HepG2 (cell line): Measurements from ENCODE around the gene THAP2.

Source experiments
- ATM ChIP-seq: fragments of 450-650 bp; IDR thresholded peaks from 2 replicates; pipeline ENCODE4 v1.7.1; 2017; ENCODE audit warnings: mild to moderate bottlenecking, borderline replicate concordance
- HOXA3 ChIP-seq: sonication (generic); formaldehyde crosslinking; IDR thresholded peaks from 2 replicates; pipeline ENCODE4 v1.5.0; 2020; ENCODE audit warnings: missing genetic modification reagents
- KDM1A ChIP-seq: IDR thresholded peaks from 2 replicates; pipeline ENCODE4 v1.6.1; 2016; ENCODE audit warnings: missing compliant biosample characterization
- KLF9 ChIP-seq: IDR thresholded peaks from 2 replicates; pipeline ENCODE4 v1.6.1; 2016; ENCODE audit warnings: low read depth
- MIER2 ChIP-seq: IDR thresholded peaks from 2 replicates; pipeline ENCODE4 v1.6.1; 2016; ENCODE audit warnings: missing biosample characterization, missing genetic modification reagents
- REPIN1 ChIP-seq: sonication (generic); formaldehyde crosslinking; IDR thresholded peaks from 2 replicates; pipeline ENCODE4 v1.8.0; 2022; ENCODE audit warnings: missing genetic modification reagents, low read depth, mild to moderate bottlenecking, borderline replicate concordance
- REST ChIP-seq, 2 experiments: IDR thresholded peaks; 2 replicates each; pipeline ENCODE4 v1.6.1; 2011 to 2012; ENCODE audit warnings: low read length in 2 of 2, borderline replicate concordance in 1 of 2, low read depth in 1 of 2, mild to moderate bottlenecking in 1 of 2, moderate library complexity in 1 of 2
- ZNF274 ChIP-seq: sonication (generic); formaldehyde crosslinking; IDR thresholded peaks from 2 replicates; pipeline ENCODE4 v1.5.1; 2020; ENCODE audit warnings: mild to moderate bottlenecking, missing genetic modification reagents
- ZNF335 ChIP-seq: sonication (generic); formaldehyde crosslinking; IDR thresholded peaks from 2 replicates; pipeline ENCODE4 v1.4.0; 2020; ENCODE audit warnings: missing genetic modification reagents
- ZNF564 ChIP-seq: sonication (generic); formaldehyde crosslinking; IDR thresholded peaks from 2 replicates; pipeline ENCODE4 v1.8.1; 2023; ENCODE audit warnings: mild to moderate bottlenecking, missing genetic modification reagents
- ZNF607 ChIP-seq: sonication (generic); formaldehyde crosslinking; IDR thresholded peaks from 2 replicates; pipeline ENCODE4 v1.5.1; 2020; ENCODE audit warnings: missing genetic modification reagents, mild to moderate bottlenecking, borderline replicate concordance
- ZNF609 ChIP-seq: sonication (generic); formaldehyde crosslinking; IDR thresholded peaks from 2 replicates; pipeline ENCODE4 v1.4.0; 2020; ENCODE audit warnings: mild to moderate bottlenecking, missing genetic modification reagents, borderline replicate concordance
- TF ChIP-seq, protein P1 (sequence below): sonication (generic); formaldehyde crosslinking; IDR thresholded peaks from 2 replicates; pipeline ENCODE4 v1.8.1; 2022; ENCODE audit warnings: mild to moderate bottlenecking, missing genetic modification reagents

- TF ChIP-seq ZNF564 (no peak), ATM (no peak), ZNF274 (CRISPR knock-in tag) (no peak), REPIN1 (CRISPR knock-in tag) (no peak), ZNF607 (CRISPR knock-in tag) (no peak), ZNF609 (CRISPR knock-in tag) (no peak), MIER2 (CRISPR knock-in tag) (no peak), REST (IDR thresholded peaks at IDR 0.05; ENCODE audit: borderline replicate concordance in 1 of 2, low read depth in 1 of 2, low read length in 2 of 2) (no peak), ZNF335 (CRISPR knock-in tag) (no peak), HOXA3 (CRISPR knock-in tag) (no peak), KDM1A (CRISPR knock-in tag) (no peak), KLF9 (CRISPR knock-in tag) (no peak)
- TF ChIP-seq, protein P1, sequence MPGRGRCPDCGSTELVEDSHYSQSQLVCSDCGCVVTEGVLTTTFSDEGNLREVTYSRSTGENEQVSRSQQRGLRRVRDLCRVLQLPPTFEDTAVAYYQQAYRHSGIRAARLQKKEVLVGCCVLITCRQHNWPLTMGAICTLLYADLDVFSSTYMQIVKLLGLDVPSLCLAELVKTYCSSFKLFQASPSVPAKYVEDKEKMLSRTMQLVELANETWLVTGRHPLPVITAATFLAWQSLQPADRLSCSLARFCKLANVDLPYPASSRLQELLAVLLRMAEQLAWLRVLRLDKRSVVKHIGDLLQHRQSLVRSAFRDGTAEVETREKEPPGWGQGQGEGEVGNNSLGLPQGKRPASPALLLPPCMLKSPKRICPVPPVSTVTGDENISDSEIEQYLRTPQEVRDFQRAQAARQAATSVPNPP, result no peak
Observed at GRCh38 chr12:71725011-71725410, 60.9 kb downstream of the THAP2 start.
